BLaER1 treated with 17β-estradiol and CSF1 and Interleukin-3, amounts not matched to agents 10 nM and 100 nM (cell line): ENCODE data around the gene GMEB2.
A peak's percentile ranks its signal among the peaks of the same experiment; 100 is the strongest.

Experiments
- H3K27ac ChIP-seq, 11 experiments: shearing (Covaris generic); formaldehyde crosslinking; 2 replicates each; pipeline ENCODE4 v1.8.1; 2022
- H3K27me3 ChIP-seq, 11 experiments: shearing (Covaris generic); formaldehyde crosslinking; 2 replicates each; pipeline ENCODE4 v1.8.1; 2022
- H3K36me3 ChIP-seq, 11 experiments: shearing (Covaris generic); formaldehyde crosslinking; 2 replicates each; pipeline ENCODE4 v1.8.1; 2022
- H3K4me1 ChIP-seq, 10 experiments: shearing (Covaris generic); formaldehyde crosslinking; 2 replicates each; pipeline ENCODE4 v1.8.1; 2022
- H3K4me2 ChIP-seq, 11 experiments: shearing (Covaris generic); formaldehyde crosslinking; 2 replicates each; pipeline ENCODE4 v1.8.1; 2022
- H3K4me3 ChIP-seq, 10 experiments: shearing (Covaris generic); formaldehyde crosslinking; 2 replicates each; pipeline ENCODE4 v1.8.1; 2022
- H3K9ac ChIP-seq, 11 experiments: shearing (Covaris generic); formaldehyde crosslinking; 2 replicates each; pipeline ENCODE4 v1.8.1; 2022
- H3K9me3 ChIP-seq, 11 experiments: shearing (Covaris generic); formaldehyde crosslinking; replicated peaks in 1 of 11; 2 replicates each; pipeline ENCODE4 v1.8.1; 2022
- H4K20me1 ChIP-seq, 11 experiments: shearing (Covaris generic); formaldehyde crosslinking; 2 replicates each; pipeline ENCODE4 v1.8.1; 2022
- Cebpa-rat ChIP-seq, 11 experiments: shearing (Covaris generic); IDR thresholded peaks; 2 replicates each; pipeline ENCODE4 v1.8.1; 2022

Gene GMEB2

DNA sequence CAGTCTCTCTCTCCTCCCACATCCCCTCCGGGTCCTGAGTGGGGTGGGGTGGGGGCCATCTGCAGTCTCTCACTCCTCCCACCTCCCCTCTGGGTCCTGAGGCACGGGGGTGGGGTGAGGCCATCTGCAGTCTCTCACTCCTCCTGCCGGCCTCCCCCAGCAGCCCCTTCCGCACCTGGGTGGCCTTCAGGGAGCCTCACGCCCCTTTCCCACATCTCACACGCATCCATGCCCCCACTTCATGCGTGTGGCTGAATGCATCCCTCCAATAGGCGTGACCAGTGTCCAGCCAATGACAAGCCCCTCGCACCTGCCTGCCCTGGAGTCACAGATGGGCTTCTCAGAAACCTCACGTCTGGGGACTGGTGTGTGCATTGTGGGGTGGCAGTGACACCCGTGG, 78.4 kb downstream of the GMEB2 start:
- peak overlapping the region in 6 of 11 experiments; percentile 14 to 46 (median 30); a peak in 6 of 22 replicates for H3K4me2 ChIP-seq
- H3K9me3 ChIP-seq, result no peaks in the 10 kb centered on the region
- peaks cover 0 to 85% (median 50%) of the 10 kb centered on the region in 11 experiments; a peak in 18 of 22 replicates for H4K20me1 ChIP-seq
- TF ChIP-seq Cebpa-rat (IDR thresholded peaks at IDR 0.05), result no peak
- H3K36me3 ChIP-seq, result no peaks in the 10 kb centered on the region
- peaks cover 9 to 49% (median 34%) of the 10 kb centered on the region in 10 experiments for H3K4me1 ChIP-seq
- H3K27me3 ChIP-seq, result peaks cover 84 to 98% (median 90%) of the 10 kb centered on the region in 11 experiments
- H3K27ac ChIP-seq, result no peak overlapping the region
- H3K4me3 ChIP-seq, result no peak overlapping the region
- no peak overlapping the region for H3K9ac ChIP-seq

DNA sequence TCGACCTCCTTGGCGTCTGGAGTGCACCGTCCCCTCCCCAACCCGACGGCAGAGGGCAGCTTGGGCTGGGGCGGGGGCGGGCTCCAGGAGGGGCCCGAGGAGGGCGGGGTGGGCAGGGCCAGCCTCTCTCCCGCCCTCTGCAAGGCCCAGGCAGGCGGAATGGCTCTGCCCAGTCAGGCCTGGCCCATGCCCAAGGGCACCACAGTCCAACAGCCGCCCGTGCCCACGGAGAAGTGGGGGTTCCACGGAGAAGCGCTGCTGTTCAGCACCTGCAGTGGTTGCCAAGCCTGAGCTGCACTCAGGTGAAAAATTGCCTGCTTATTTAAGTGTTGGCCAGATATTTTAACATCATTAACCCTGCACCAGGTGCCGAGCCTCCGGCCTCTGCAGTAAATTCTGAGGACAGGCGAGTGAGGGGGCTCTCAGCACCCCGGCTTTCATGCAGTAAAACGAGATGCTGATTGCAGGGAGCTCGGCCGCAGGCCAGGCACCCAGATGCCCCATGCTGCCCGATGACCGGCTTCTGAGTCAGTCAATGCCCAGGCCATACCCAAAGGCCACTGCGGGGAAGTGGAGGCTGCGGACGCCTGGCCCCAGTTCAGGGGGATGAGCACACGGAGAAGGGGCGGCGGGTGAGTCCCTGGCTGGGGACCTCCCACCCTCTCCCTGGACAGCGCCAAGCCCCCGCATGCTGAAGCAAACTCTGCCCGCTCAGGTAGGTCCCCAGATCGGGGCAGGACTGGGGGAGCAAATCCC, 79.0 kb downstream of the GMEB2 start, which contains the start of gene SRMS:
SRMS (minus strand) TSS at position 25 of the 756 bp plus-strand sequence. CDS start 286 bp downstream, outside the sequence.
- Histone ChIP-seq H3K27me3 (peaks cover 84 to 97% (median 90%) of the 10 kb centered on the region in 11 experiments), H3K4me1 (peaks cover 7 to 48% (median 32%) of the 10 kb centered on the region in 10 experiments), H3K4me3 (no peak within 1 kb of the TSS), H3K27ac (no peak within 1 kb of the TSS), H3K9me3 (no peaks in the 10 kb centered on the region), H3K4me2 (peak within 1 kb of the TSS in 6 of 11 experiments; percentile 14 to 46 (median 30); a peak in 5 of 22 replicates), H3K9ac (no peak within 1 kb of the TSS), H3K36me3 (no peaks in the 10 kb centered on the region), H4K20me1 (peaks cover 0 to 84% (median 51%) of the 10 kb centered on the region in 11 experiments; a peak in 18 of 22 replicates)
- TF ChIP-seq Cebpa-rat (IDR thresholded peaks at IDR 0.05), result no peak

DNA sequence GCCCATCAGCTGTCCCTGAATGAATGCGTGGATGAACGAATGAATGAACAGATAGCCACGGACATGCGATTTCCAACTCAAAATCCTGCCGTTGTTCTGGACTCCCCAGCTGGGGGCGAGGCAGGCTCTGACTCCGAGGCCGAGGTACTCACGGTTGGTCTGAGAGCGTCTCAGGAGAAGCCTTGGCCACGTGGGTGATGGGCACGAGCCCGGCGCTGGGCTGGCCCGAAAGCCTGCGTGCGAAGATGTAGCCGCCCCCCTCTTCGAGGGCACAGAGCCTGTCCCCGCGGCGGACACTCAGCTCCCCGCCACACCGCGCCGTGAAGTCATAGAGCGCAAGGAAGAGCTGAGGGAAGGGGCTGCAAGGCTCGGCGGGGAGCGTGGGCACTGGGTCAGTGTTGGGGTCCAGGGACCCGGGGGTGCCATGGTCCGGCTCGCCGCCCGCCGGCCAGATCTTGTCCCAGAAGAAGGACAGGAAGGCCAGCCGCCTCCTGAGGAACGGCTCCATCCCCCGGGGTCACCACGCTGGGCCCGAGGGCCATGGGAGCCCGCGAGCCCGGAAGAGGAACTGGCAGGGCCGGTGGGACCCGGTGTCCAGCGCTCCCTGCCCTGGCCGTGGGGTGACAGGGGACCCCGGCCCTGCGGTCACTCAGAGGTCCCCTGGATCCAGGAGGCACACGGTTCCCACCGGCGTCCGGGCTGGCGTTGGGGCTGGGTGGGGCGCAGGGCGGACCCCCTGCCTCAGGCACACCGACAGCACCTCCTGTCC, 79.8 kb downstream of the GMEB2 start:
- no peaks in the 10 kb centered on the region for H3K36me3 ChIP-seq
- no peak overlapping the region for H3K4me3 ChIP-seq
- peaks cover 80 to 92% (median 86%) of the 10 kb centered on the region in 11 experiments for H3K27me3 ChIP-seq
- H3K9ac ChIP-seq, result no peak overlapping the region
- H3K9me3 ChIP-seq, result no peaks in the 10 kb centered on the region
- H3K4me2 ChIP-seq, result no peak overlapping the region
- no peak for TF ChIP-seq Cebpa-rat (IDR thresholded peaks at IDR 0.05)
- peaks cover 0 to 48% (median 30%) of the 10 kb centered on the region in 10 experiments; a peak in 18 of 20 replicates for H3K4me1 ChIP-seq
- no peak overlapping the region for H3K27ac ChIP-seq
- peaks cover 0 to 81% (median 49%) of the 10 kb centered on the region in 11 experiments; a peak in 17 of 22 replicates for H4K20me1 ChIP-seq

DNA sequence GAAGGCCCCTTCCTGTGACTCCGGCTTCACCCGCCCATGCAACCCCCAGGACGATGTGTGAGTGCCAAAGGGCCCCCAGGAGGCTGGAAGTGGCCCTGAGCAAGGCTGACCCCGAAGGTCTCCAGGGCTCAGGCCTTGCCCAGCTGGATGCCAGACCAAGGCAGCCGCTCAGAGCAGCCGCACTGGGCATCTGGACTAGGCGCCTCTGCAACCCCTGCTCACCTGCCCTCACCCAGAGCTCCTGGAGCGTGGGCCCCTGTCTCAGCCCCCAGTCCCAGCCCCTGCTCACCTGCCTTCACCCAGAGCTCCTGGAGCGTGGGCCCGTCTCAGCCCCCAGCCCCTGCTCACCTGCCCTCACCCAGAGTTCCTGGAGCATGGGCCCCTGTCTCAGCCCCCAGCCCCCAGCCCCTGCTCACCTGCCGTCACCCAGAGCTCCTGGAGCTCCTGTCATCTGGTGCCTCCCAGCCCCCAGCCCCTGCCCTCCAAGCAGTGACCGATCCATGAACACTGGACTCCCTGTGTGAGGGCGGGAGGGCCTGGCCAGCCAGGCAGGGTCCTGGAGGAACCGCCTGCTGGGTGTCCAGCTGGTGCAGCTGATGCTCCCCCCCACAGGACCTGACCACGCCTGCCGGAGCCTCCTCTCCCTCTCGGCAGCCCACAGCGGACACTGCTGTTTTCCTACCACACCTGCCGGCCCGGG, 80.5 kb downstream of the GMEB2 start:
- no peak for TF ChIP-seq Cebpa-rat (IDR thresholded peaks at IDR 0.05)
- peak overlapping the region in 4 of 11 experiments; percentile 4 to 39 (median 32); a peak in 3 of 22 replicates for H3K4me2 ChIP-seq
- peaks cover 72 to 86% (median 79%) of the 10 kb centered on the region in 11 experiments for H3K27me3 ChIP-seq
- no peak overlapping the region for H3K9ac ChIP-seq
- no peaks in the 10 kb centered on the region for H3K36me3 ChIP-seq
- peaks cover 0 to 83% (median 48%) of the 10 kb centered on the region in 11 experiments; a peak in 17 of 22 replicates for H4K20me1 ChIP-seq
- no peak overlapping the region for H3K27ac ChIP-seq
- H3K9me3 ChIP-seq, result no peaks in the 10 kb centered on the region
- H3K4me1 ChIP-seq, result peaks cover 0 to 43% (median 25%) of the 10 kb centered on the region in 10 experiments; a peak in 16 of 20 replicates
- H3K4me3 ChIP-seq, result no peak overlapping the region

DNA sequence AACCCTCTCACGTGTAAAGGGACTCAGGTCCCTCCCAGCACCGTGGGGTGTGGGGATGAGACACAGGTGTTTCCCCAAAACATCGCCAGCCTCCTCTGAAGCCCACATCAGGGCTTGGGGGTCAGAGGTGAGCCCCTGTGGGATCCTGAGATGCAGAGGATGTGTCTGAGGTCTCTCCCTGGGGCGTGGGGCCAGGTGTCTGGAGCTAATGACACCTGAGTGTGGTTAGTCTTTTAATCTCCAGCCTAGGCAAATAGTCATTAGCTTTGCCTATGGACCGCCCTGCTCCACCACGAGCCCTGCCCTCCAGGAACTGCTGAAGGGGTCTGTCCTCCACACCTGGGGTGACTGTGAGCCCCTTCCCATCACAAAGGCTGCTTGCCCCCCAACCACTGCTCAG, 81.1 kb downstream of the GMEB2 start:
- Histone ChIP-seq H3K27me3 (peaks cover 66 to 86% (median 76%) of the 10 kb centered on the region in 11 experiments), H3K4me3 (no peak overlapping the region), H3K9me3 (no peaks in the 10 kb centered on the region), H3K36me3 (no peaks in the 10 kb centered on the region), H3K4me2 (peak overlapping the region in 5 of 11 experiments; percentile 4 to 39 (median 32); a peak in 7 of 22 replicates), H4K20me1 (peaks cover 0 to 89% (median 44%) of the 10 kb centered on the region in 11 experiments; a peak in 16 of 22 replicates), H3K27ac (no peak overlapping the region), H3K9ac (no peak overlapping the region), H3K4me1 (peaks cover 0 to 39% (median 26%) of the 10 kb centered on the region in 10 experiments; a peak in 16 of 20 replicates)
- no peak for TF ChIP-seq Cebpa-rat (IDR thresholded peaks at IDR 0.05)

DNA sequence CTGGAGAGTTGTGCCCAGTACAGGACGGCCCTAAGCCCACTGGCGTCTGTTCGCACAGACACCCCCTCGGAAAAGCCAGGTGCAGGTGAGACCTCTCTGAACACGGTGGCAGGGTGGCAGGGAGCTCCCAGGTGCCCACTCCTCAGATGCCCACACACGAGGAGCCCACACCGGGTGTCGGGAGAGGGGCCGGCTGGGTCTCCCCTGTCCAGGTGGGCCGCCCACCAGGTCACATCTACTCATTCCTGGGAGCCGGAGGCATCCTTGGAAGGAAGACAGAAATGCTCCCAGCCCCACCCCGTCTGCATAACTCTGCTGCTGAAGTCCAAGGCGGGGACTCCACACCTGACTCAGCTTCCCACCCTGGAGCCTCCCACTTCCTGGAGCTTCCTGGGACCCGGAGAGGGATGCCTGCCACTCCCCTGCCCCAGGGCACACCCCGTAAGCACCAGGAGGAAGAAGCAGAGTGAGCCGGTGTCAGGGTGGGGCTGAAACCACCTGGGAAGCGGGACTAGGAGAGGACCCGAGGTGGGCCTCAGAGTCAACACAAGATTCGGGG, 81.9 kb downstream of the GMEB2 start:
- Histone ChIP-seq H3K27ac (no peak overlapping the region), H3K27me3 (peaks cover 60 to 86% (median 73%) of the 10 kb centered on the region in 11 experiments), H3K4me1 (peaks cover 0 to 44% (median 33%) of the 10 kb centered on the region in 10 experiments; a peak in 16 of 20 replicates), H3K4me2 (peak overlapping the region in 5 of 11 experiments; percentile 4 to 39 (median 32); a peak in 4 of 22 replicates), H3K36me3 (no peaks in the 10 kb centered on the region), H3K9me3 (no peaks in the 10 kb centered on the region), H3K4me3 (no peak overlapping the region), H4K20me1 (peaks cover 0 to 92% (median 41%) of the 10 kb centered on the region in 11 experiments; a peak in 16 of 22 replicates), H3K9ac (no peak overlapping the region)
- TF ChIP-seq Cebpa-rat (IDR thresholded peaks at IDR 0.05), result no peak

DNA sequence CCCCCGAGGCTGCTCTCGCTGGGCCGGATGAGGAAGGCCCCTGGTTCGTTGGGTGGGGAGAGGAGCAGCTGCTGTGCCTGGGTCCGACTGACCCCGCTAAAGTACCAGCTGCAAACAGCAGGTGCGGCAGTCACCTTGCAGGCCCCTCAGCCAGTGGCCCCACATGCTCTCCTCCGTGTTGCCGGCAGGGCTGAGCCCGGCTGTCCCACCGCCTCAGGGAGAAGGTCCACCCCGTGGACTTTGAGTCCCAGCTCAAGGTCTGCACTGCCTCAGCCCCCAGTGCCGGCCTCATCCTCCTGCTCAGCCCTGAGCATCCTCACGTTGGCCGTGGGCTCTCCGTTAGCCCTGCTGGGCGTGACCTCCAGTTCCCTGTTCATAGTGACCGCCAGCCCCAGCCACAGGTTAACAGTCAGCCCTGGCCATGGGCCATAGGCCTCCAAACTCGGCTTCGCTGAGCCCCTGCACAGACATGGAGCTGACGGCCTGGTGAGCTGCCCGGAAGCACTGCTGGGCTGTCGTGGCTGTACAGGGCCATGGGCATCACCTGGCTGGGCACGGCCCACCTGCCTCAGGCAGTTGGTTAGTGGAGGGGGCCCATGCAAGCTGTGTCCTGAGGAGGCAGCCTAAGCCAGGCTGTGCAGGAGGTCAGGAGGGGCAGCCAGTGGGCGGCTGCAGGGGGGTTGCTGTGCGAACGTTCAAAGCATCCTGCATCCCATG, 82.5 kb downstream of the GMEB2 start:
- Histone ChIP-seq H3K4me3 (no peak overlapping the region), H3K36me3 (no peaks in the 10 kb centered on the region), H3K27me3 (peaks cover 58 to 86% (median 69%) of the 10 kb centered on the region in 11 experiments), H3K4me1 (peaks cover 0 to 49% (median 39%) of the 10 kb centered on the region in 10 experiments; a peak in 16 of 20 replicates), H3K27ac (no peak overlapping the region), H4K20me1 (peaks cover 0 to 92% (median 41%) of the 10 kb centered on the region in 11 experiments; a peak in 16 of 22 replicates), H3K9me3 (no peaks in the 10 kb centered on the region), H3K9ac (no peak overlapping the region), H3K4me2 (no peak overlapping the region)
- TF ChIP-seq Cebpa-rat (IDR thresholded peaks at IDR 0.05), result no peak
